ENCODE results near the gene FRMPD1. TPM values are rescaled to one million over a fixed set of nuclear protein-coding genes. Genes with fewer than 3 reads are reported as not detected.
"Not testable (repeated sequence)": the region's sequence is repeated elsewhere in the genome, so short reads cannot be mapped to it uniquely, and the experiment has no call there.

Gene FRMPD1, protein sequence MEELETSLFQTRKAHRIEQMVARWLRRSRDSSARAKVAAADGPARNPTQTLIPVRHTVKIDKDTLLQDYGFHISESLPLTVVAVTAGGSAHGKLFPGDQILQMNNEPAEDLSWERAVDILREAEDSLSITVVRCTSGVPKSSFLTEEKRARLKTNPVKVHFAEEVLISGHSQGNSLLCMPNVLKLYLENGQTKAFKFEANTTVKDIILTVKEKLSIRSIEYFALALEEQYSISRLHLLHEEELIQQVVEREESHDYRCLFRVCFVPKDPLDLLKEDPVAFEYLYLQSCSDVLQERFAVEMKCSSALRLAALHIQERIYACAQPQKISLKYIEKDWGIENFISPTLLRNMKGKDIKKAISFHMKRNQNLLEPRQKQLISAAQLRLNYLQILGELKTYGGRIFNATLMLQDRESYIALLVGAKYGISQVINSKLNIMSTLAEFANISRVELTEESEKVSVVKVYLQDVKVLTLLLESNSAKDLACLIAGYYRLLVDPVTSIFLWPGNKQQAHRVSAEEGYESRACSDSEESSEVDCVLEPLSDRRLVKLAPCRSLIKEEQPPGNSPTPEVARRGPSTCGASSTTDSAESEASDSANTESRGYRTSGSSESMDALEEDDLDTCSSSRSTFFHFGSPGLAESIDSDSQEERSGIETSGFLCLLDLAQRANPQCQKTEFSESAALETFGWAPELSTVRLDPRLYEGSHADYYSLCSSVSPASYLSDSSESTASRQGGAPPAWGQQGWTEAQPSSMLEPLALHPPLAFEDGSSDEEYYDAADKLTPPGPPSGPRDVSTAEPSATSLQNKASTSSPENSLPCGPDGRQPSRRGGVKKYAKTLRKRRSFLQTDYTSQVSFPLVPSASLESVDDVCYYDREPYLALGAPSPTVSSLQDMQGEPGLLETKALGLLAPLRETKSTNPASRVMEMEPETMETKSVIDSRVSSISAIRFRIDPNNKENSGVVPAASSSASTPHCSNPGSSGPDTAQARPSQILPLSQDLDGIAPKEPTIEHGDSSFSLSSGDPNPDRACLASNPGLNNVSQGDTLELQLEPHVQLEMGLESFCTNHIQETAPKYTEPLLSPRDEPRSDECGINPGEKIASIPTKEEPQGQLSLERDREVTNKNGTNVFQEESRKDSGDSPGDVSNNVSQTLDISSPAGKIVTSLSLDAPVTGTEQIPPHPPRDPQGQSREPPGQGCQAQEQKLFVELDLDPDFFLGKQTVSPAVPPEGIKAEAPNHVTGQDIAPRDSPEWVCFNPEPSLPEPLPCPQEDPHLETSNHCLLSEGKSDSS (N-terminal part only)
- total RNA-seq: not detected

DNA sequence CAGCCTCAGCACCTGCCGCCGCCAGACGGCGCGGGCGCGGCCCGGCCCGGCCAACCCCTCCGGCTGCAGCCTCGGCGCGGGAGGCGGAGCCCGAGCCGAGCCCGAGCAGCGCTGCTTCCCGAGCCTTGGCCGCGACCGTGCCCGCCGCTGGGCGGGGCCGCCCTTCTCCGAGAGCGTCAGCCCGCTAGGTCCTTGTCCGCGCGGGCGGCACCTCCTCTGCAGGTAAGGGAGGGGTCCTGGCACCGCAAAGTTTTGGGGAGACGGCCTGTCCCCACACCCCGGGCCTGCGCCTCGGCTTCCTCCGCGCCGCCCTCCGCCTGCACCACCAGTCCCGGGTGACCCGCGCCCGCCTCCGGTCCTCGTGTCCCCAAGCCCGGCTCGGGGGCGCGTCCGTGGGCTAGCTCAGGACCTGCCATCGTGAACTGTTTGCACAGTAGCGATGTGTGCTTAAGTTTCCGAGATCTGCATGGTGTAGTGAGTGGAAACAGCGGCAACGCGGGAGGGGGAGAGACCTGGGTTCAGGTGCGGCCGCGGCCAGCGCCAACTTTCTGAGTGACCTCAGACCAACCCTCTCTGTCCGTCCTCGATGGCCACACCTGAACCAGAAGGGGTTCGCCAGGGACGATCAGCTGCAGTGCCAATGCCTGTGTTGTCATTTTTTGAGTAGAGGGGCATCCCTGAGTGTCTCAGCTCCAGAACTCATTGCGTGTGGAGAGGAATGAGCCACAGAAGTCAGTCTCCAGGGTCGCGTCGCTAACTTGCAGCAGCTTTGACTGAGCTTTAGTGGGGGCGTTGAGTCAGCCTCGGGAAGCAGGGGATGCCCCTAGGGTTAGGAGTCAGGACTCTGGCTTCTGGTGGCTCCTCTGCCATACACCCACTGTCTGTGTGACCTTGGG is at the start of gene FRMPD1:
Gene FRMPD1 (plus strand): TSS at position 82 of the 896 bp plus-strand sequence. CDS start 41,688 bp downstream, outside the sequence.
- Mint-ChIP-seq H3K9me3 (no peaks in the 10 kb centered on the region), H3K27ac (no peak within 1 kb of the TSS), H3K4me1 (peaks cover 5% of the 10 kb centered on the region), H3K4me3 (peak within 1 kb of the TSS; percentile 71), H3K36me3 (ENCODE audit: low read depth) (no peaks in the 10 kb centered on the region), H3K27me3 (peaks cover 49% of the 10 kb centered on the region)
- ATAC-seq (replicated peaks): peak; percentile 90

DNA sequence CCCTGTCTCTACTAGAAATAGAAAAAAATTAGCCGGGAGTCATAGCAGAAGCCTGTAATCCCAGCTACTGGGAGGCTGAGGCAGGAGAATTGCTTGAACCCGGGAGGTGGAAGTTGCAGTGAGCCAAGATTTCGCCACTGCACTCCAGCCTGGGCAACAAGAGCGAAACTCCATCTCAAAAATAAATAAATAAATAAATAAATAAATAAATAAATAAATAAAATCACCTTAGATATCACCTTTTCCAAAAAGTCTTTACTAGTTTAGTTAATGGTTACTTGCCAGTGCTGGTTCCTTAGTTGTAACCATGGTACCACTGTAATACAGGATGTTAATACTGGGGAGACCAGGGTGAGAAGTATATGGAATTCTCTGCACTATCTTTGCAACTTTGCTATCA is 48.7 kb upstream of the FRMPD1 start:
- H3K36me3 Mint-ChIP-seq (ENCODE audit: low read depth); H3K4me1 Mint-ChIP-seq; H3K4me3 Mint-ChIP-seq; H3K9me3 Mint-ChIP-seq; H3K27ac Mint-ChIP-seq; ATAC-seq (replicated peaks): not testable (repeated sequence)
- peaks cover 30% of the 10 kb centered on the region for H3K27me3 Mint-ChIP-seq

DNA sequence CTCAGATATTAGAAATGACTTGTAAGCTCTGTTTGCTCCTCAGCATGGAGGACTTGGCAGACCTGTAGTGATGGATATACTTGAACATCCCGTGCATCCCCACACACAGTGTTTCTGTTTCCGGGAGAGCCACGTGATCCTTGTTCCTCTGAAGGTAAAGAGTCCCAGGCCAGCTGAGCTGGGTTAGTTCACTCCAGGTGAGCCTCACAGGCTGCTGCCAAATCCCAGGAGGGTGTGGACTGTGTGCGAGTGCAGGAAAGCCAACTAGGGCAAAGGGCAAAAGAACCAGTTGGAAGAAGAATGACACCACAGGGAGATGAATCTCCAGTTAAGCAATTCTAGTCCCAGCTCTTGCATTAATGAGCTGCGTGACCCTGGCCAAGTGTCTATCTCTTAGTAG is 47.9 kb upstream of the FRMPD1 start:
- ATAC-seq (replicated peaks): no peak
- Mint-ChIP-seq H3K36me3 (ENCODE audit: low read depth) (no peaks in the 10 kb centered on the region), H3K4me3 (no peak overlapping the region), H3K9me3 (no peaks in the 10 kb centered on the region), H3K27me3 (peaks cover 30% of the 10 kb centered on the region), H3K27ac (no peak overlapping the region), H3K4me1 (no peaks in the 10 kb centered on the region)

DNA sequence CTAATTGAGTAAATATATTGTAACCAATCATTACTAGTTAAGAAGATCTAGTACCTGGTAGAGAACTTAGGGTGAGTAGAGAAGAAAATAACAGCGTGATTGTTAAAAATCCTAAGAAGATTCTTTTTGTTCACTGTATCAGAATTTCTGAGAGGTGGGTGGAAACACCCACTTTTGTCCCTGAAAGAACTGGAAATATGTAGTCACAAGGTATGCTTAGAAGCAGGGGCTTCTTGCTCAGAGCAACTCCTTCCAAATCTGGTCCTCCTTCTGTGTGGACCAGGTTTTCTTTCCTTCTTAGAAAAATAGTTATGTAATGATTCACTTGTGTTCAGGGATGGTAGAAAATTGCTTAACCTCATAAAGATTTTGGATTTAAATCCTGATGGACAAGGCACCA is 46.5 kb upstream of the FRMPD1 start:
- H3K27ac Mint-ChIP-seq: no peak overlapping the region
- H3K36me3 Mint-ChIP-seq (ENCODE audit: low read depth): no peaks in the 10 kb centered on the region
- no peak overlapping the region for H3K4me3 Mint-ChIP-seq
- no peaks in the 10 kb centered on the region for H3K9me3 Mint-ChIP-seq
- H3K4me1 Mint-ChIP-seq: no peaks in the 10 kb centered on the region
- H3K27me3 Mint-ChIP-seq: peaks cover 29% of the 10 kb centered on the region
- ATAC-seq (replicated peaks): no peak

DNA sequence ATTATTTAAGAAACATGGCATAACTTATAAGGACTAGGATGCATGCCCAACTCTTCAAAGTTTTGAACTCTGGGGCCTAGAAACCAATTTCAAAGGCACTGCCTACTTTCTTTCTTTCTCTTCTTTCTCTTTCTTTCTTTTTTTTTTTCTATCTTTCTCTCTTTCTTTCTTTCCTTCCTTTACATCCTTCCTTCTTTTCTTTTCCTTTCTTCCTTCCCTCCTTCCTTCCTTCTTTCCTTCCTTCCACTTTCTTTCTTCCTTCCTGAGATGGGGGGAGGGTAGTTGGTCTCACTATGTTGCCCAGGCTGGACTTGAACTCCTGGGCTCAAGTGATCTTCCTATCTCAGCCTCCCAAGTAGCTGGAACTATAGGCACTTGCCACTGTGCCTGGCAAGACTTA is 42.5 kb upstream of the FRMPD1 start:
- no peak for ATAC-seq (replicated peaks)
- Mint-ChIP-seq H3K36me3 (ENCODE audit: low read depth) (no peaks in the 10 kb centered on the region), H3K9me3 (no peaks in the 10 kb centered on the region), H3K4me3 (no peak overlapping the region), H3K27ac (no peak overlapping the region), H3K27me3 (peaks cover 18% of the 10 kb centered on the region), H3K4me1 (no peaks in the 10 kb centered on the region)

DNA sequence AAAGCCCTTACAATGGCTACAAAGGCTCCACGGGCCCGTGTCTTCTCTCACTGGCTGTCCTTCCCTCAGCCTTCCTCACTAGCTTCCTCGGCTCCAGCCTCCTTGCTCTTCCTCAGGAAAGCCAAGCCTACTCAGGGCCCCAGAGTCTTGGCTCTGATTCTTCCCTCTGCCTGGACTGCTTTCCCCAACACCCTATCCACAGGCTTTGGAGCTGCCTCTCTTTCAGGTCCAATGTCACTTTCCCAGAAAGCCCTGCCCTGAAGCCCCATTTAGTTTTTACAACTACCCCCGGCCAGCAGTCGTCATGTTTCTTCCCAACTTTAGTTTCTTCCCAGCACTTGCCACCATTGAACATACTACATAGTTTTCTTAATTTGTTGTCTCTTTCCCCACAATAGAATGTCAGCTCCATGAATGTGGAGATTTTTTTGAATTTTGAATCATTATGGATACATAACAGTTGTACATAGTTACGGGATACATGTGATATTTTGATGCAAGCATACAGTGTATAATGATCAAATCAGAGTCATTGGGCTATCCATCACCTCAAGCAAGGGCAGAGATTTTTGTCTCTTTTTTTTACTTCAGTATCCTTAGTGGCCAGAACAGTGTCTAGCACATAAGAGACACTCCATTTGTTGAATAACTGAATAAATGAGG is 40.9 kb upstream of the FRMPD1 start:
- no peaks in the 10 kb centered on the region for H3K36me3 Mint-ChIP-seq (ENCODE audit: low read depth)
- H3K27ac Mint-ChIP-seq: no peak overlapping the region
- ATAC-seq (replicated peaks): no peak
- H3K4me1 Mint-ChIP-seq: no peaks in the 10 kb centered on the region
- H3K27me3 Mint-ChIP-seq: peaks cover 12% of the 10 kb centered on the region
- H3K9me3 Mint-ChIP-seq: no peaks in the 10 kb centered on the region
- H3K4me3 Mint-ChIP-seq: no peak overlapping the region

DNA sequence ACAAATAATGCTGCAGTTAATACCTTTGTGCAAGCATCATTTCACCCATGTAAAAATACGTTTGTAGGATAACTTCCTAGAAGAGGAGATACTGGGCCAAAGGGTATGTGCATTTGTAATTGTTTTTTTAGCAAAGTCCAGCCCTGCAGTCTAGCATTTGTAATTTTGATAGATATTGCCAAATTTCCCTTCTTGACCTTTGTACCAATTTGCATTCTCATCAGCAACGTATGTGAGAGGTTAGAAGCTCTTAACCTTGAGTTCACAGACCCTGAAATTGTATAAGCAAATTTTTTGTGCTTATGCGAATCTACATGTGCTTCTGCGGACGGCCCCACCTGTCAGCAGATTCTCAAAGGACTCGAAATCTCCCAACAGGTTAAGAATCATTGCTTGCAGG is 39.7 kb upstream of the FRMPD1 start:
- Mint-ChIP-seq H3K36me3 (ENCODE audit: low read depth) (no peaks in the 10 kb centered on the region), H3K4me1 (no peaks in the 10 kb centered on the region), H3K27ac (no peak overlapping the region), H3K4me3 (no peak overlapping the region), H3K9me3 (no peaks in the 10 kb centered on the region), H3K27me3 (peaks cover 10% of the 10 kb centered on the region)
- no peak for ATAC-seq (replicated peaks)

DNA sequence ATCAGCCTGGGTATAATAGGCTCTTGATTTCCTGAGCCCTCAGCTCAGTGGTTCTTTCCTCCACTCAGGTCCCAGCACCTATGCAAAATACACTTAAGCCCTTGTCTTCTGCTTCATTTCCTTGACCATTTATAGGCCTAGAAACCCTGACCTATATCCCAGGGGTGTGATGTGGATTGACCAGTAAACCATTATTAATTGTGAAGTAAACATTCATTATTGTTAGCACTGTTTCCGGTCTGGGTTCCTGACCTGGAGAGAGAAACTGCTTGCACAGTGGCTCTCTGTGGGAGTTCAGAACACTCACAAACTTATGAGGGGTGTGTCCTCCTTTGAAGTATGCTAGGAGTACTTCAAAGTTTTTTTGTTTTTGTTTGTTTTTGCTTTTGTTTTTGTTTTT is 38.8 kb upstream of the FRMPD1 start:
- ATAC-seq (replicated peaks): no peak
- Mint-ChIP-seq H3K4me3 (no peak overlapping the region), H3K9me3 (no peaks in the 10 kb centered on the region), H3K27ac (no peak overlapping the region), H3K36me3 (ENCODE audit: low read depth) (no peaks in the 10 kb centered on the region), H3K27me3 (peaks cover 14% of the 10 kb centered on the region), H3K4me1 (no peaks in the 10 kb centered on the region)

DNA sequence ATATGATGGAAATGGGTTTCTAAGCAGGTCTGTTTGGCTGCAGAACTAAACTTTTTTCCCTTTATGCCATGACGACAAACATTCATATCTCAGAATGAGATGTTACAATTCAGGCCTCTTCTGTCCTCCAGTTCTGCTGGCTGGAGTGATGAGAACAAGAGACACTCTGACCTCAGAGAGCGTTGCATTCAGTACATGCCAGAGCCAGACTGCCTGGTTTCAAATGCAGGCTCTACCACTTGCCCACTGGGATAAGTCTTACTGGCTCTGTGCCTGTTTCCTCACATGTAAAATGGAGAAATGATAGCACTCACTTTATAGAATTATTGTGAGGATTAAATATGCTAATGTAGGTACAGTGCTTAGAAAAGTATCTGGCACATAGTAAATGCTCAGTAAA is 33.6 kb upstream of the FRMPD1 start:
- Mint-ChIP-seq H3K27ac (no peak overlapping the region), H3K4me3 (no peak overlapping the region), H3K27me3 (peaks cover 7% of the 10 kb centered on the region), H3K4me1 (no peaks in the 10 kb centered on the region), H3K36me3 (ENCODE audit: low read depth) (no peaks in the 10 kb centered on the region), H3K9me3 (no peaks in the 10 kb centered on the region)
- ATAC-seq (replicated peaks): no peak

DNA sequence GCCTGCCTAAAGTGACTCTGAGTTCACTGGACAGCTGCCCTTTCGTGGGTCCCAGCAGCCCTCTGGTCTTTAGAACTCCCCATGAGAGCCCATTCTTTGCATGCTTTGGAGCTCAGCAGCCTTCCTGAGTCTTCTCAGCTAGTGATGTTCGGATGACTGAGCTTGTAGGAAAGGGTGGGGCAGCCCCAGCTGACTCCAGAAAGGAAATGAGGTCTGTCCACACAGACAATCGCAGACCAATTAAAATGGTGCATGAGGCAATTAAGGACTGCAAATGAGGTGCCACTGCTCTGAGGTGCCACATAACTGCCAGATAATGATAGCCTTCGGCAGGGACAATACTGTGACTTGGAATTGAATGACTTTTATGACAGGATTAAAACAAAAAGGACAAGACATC is 32.9 kb upstream of the FRMPD1 start:
- Mint-ChIP-seq H3K27me3 (peaks cover 7% of the 10 kb centered on the region), H3K4me1 (no peaks in the 10 kb centered on the region), H3K9me3 (no peaks in the 10 kb centered on the region), H3K36me3 (ENCODE audit: low read depth) (no peaks in the 10 kb centered on the region), H3K27ac (no peak overlapping the region), H3K4me3 (no peak overlapping the region)
- ATAC-seq (replicated peaks): peak; percentile 34

DNA sequence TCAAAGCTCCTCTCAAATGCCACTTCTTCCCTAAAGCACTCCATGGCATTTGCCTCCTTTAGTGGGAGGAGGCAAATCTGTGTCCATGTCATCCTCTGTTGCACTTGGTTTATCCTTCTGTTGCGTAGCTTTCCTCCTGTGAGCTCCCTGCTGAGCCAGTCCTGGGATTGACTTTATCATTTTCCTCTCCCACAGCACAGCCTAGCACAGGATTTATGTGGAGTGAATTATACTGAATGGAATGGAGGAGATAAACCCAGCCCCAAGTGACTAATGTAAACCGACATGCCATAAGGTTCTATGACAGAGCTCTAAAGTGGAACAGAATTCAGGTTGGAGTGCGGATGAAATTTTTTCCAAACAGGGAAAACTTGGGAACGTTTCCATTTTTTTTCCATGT is 31.9 kb upstream of the FRMPD1 start:
- Mint-ChIP-seq H3K27me3 (peaks cover 7% of the 10 kb centered on the region), H3K9me3 (no peaks in the 10 kb centered on the region), H3K36me3 (ENCODE audit: low read depth) (no peaks in the 10 kb centered on the region), H3K27ac (no peak overlapping the region), H3K4me3 (no peak overlapping the region), H3K4me1 (no peaks in the 10 kb centered on the region)
- no peak for ATAC-seq (replicated peaks)

DNA sequence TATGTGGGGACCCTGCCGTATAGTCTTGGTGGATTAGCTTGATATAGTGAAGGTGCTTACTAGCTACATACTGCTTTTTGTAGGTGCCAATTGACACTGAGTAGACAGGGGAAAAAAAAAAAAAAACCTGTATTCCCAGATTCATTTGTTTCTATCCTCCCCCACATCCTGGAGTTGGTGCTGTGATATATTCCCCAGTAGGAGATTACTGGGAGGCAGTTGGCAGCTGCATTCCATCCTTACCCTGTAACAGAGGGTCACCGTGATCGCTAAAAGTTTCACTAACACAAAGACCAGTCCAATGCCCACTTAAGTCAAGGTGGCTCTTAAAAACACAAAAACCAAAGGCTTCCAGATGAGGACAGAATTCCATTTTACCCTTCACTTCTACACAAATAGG is 30.9 kb upstream of the FRMPD1 start:
- no peaks in the 10 kb centered on the region for H3K36me3 Mint-ChIP-seq (ENCODE audit: low read depth)
- ATAC-seq (replicated peaks): no peak

DNA sequence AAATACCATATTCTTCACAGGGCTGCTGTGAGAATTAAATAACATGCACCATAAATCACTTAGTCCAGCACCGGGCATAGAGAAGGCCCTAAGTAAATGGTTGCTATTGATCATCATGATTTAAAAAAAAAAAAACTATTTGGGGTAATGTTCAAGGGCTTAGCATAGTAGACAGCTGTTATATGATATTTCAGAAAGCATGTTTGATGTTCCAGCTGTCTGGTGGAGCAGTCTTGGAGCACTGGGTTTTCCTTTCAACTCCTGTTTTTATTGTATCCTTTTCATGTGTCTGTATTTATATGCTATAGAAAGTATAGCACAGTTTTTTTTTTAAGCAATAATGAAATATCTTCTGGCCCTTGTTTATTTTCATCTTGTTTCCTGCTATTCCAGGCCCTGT is 30.4 kb upstream of the FRMPD1 start:
- Mint-ChIP-seq H3K4me1 (no peaks in the 10 kb centered on the region), H3K27ac (no peak overlapping the region), H3K27me3 (peaks cover 10% of the 10 kb centered on the region), H3K4me3 (no peak overlapping the region), H3K36me3 (ENCODE audit: low read depth) (no peaks in the 10 kb centered on the region), H3K9me3 (no peaks in the 10 kb centered on the region)
- no peak for ATAC-seq (replicated peaks)

More for the DNA sequence above, 30.9 kb upstream of the FRMPD1 start:
- peaks cover 10% of the 10 kb centered on the region for H3K27me3 Mint-ChIP-seq
- H3K9me3 Mint-ChIP-seq: no peaks in the 10 kb centered on the region
- H3K4me3 Mint-ChIP-seq: no peak overlapping the region
- no peak overlapping the region for H3K27ac Mint-ChIP-seq
- no peaks in the 10 kb centered on the region for H3K4me1 Mint-ChIP-seq
